SHP77 treated with DMSO at 0.1 percent for 48 hours (cell line): ENCODE results near the gene ZDHHC3.

Experiments used
- DNase-seq: peaks from one replicate; lab custom pipeline; 2025; lab: John Stamatoyannopoulos, UW

Gene ZDHHC3

DNA sequence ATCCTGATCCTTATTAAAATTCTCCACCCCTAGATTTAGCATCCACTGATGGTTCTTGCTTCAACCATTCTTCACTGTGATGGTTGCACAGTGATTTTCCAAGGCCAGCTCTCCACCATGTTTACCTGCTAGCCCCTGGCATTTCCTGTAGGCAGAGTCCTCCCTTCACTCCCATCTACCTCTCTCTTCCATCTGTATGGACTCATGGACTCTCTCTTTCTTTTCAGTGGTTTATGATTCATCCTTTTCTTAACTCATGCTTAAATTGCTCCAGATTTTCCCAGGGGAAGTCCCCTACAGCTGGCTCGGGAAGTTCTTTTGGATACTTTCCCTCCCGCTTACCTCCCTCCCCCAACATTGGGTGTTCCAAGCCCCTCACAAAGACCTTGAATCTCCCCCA is 82.9 kb downstream of the ZDHHC3 start:
- DNase-seq: no peak

GRCh38 chr3:44892689-44893088 is 83.3 kb downstream of the ZDHHC3 start:
- DNase-seq: no peak

GRCh38 chr3:44890852-44891251 is 85.1 kb downstream of the ZDHHC3 start:
- DNase-seq: no peak

DNA sequence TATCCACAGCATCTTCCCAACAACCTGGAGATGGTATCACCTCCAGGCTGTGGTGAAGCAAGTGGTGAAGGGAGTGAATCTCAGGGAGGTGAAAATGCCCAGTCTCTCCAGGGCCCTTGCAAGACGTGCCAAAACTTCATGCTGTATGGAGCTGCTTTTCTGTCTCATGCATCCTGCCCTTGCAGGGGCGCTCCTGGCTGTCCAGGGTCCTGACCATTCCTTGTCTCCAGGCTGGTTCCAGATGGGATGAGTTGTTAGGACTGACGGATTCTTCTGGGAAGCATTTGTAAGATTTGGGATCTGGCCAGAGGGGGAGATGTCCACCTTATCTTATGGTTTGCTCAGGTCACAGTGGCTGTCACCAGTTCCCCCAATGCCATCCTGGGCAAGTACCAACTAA is 85.7 kb downstream of the ZDHHC3 start:
- DNase-seq: no peak

- DNase-seq: no peak
Observed at GRCh38 chr3:44887101-44887500, 88.9 kb downstream of the ZDHHC3 start.

DNA sequence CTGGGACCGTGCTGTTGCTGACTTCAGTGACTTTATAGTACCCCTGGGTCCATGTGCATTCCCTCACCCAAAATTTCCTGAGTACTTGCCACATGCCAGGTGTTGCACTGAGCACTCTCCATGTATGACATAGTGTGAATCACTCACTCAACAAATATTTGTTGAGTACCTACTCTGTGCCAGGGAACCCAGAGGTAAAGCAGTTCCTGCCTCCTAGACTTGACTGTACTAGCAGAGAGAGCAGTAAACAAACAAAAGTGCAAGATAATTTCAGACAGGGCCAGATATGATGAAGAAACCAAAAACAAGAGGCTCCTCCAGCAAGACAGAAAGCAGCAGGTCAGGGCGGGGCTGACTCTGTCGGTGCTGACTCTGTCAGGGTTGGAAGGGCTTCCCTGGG is 89.4 kb downstream of the ZDHHC3 start:
- peak; percentile 34 for DNase-seq

DNA sequence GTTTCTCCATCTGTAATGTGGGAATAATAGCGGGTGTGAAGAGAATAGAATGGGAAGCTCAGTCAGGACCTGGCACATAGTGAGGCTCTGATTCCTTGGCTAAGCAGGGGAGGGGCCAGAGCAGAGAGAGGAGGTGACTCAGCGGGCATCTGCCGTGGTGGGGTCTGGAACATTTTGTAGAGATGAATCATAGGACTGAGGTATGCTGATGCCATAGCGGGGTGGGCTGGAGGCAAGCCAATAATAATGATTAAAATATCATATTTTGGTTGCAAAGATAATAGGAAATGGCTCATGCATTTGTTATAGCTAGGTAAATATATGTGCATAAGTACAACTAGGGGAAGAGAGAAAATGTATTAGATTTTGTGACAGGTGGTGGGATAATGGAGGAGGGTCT is 90.4 kb downstream of the ZDHHC3 start:
- no peak for DNase-seq

- DNase-seq: no peak
Observed at GRCh38 chr3:44883999-44884431, 92.0 kb downstream of the ZDHHC3 start.

- no peak for DNase-seq
Observed at GRCh38 chr3:44883213-44883955, 92.6 kb downstream of the ZDHHC3 start.

DNA sequence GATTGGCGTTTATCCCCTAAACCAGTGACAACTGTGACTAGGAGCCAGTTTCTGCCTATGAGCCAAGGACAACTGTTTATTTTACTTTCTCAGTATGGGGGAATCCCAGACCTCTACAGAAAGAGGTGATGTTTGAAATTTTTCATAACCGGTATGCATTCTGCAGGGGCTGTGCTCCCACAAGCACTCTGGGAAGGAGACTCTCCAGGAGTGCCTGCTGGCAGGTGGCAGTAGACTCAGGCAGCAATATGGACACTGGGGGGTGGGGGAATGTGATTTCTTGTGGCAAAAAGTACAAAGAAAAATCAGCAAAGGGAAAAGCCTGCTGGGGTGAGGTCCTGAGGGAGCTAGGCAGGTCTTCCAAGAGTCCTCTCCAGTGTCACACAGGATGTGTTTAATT is 95.7 kb downstream of the ZDHHC3 start:
- no peak for DNase-seq

- DNase-seq: no peak
Observed at GRCh38 chr3:44877333-44877732, 98.6 kb downstream of the ZDHHC3 start.

DNA sequence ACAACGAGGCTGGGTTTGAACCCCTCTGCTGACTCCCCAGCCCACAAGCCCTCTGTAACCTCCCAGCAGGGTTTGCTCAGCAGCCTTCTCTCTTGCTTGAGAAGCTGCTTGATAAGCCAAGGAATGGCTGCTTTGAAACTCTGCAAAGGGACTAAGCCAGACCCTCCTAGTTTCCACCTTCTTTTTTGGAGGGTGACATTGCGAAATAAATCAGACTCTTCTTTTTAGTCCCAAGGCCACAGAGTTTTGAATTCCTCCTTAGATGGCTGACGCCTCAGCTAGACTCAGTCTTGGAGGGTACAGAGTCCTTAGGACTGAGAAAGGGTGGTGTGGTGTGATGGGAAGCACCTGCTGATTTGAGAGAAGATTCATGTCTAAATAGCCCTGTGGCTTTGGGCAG is 100.4 kb downstream of the ZDHHC3 start:
- no peak for DNase-seq
